Spleen (tissue), 11 donors: ENCODE measurements around the gene MOB3B. TPM values are rescaled to one million over a fixed set of nuclear protein-coding genes. Genes with fewer than 3 reads are reported as not detected.

Experiments
- DNase-seq: peaks from one replicate; pipeline ENCODE4 v3.0.0-alpha.2; 2020
- H3K27ac ChIP-seq, 8 donors: fragments of 200-600 bp; sonication (generic) in 7 of 8; 1 replicate in 4 of 8; 2 replicates in 4 of 8; pipeline versions ENCODE4 v1.5.0 to v1.8.0; 2016 to 2021; ENCODE audit warnings: inconsistent platforms in 4 of 8, mild to moderate bottlenecking in 4 of 8, moderate library complexity in 1 of 8
- H3K27me3 ChIP-seq, 7 donors: fragments of 200-600 bp; sonication (generic) in 6 of 7; replicated peaks in 1 of 7; 1 replicate in 4 of 7; 2 replicates in 3 of 7; pipeline versions ENCODE4 v1.5.0 to v1.8.0; 2016 to 2021; ENCODE audit warnings: inconsistent platforms in 3 of 7, mild to moderate bottlenecking in 1 of 7
- H3K36me3 ChIP-seq, 6 donors: fragments of 200-600 bp; sonication (generic) in 5 of 6; 1 replicate in 4 of 6; 2 replicates in 2 of 6; pipeline versions ENCODE4 v1.5.0 to v1.8.0; 2016 to 2021; ENCODE audit warnings: inconsistent platforms in 2 of 6
- H3K4me1 ChIP-seq, 6 donors: fragments of 200-600 bp; sonication (generic) in 5 of 6; 1 replicate in 3 of 6; 2 replicates in 3 of 6; pipeline versions ENCODE4 v1.5.0 to v1.8.0; 2016 to 2021; ENCODE audit warnings: inconsistent platforms in 3 of 6
- H3K4me3 ChIP-seq, 8 donors: fragments of 200-600 bp; sonication (generic) in 7 of 8; 1 replicate in 4 of 8; 2 replicates in 4 of 8; pipeline versions ENCODE4 v1.5.0 to v1.8.0; 2016 to 2021; ENCODE audit warnings: inconsistent platforms in 4 of 8, mild to moderate bottlenecking in 4 of 8, moderate library complexity in 2 of 8
- H3K9me3 ChIP-seq, 8 donors: fragments of 200-600 bp; sonication (generic) in 7 of 8; 1 replicate in 4 of 8; 2 replicates in 4 of 8; pipeline versions ENCODE4 v1.5.0 to v1.8.0; 2016 to 2021; ENCODE audit warnings: inconsistent platforms in 4 of 8
- CTCF ChIP-seq, 11 experiments: fragments of 200-600 bp in 7 of 11; fragments of 450-650 bp in 4 of 11; sonication (generic) in 4 of 11; IDR thresholded peaks in 8 of 11; conservative IDR thresholded peaks in 3 of 11; 1 replicate in 7 of 11; 2 replicates in 4 of 11; pipeline versions ENCODE4 v1.4.0 to v1.8.0; 2016 to 2021; ENCODE audit warnings: antibody characterized with exemption in 11 of 11, inconsistent platforms in 4 of 11, mild to moderate bottlenecking in 1 of 11
- POLR2A ChIP-seq, 3 donors: fragments of 450-650 bp; IDR thresholded peaks; one replicate each; pipeline ENCODE4 v1.5.1; 2017; ENCODE audit warnings: antibody characterized with exemption in 3 of 3, mild to moderate bottlenecking in 1 of 3
- POLR2AphosphoS5 ChIP-seq, 3 donors: sonication (generic); formaldehyde crosslinking; IDR thresholded peaks; one replicate each; pipeline ENCODE4 v1.5.1; 2017; ENCODE audit warnings: antibody characterized with exemption in 3 of 3
- WGBS, 5 donors: extraction: QIAGEN DNeasy Blood & Tissue Kit in 3 of 5; methylation state at CpG; one replicate each; pipeline versions ENCODE4 v1.1.5 to v1.1.7; 2013 to 2018; 5-methylcytosine and 5-hydroxymethylcytosine counted together
- intact Hi-C: fragments of 100-400 bp; cut with DNase I; formaldehyde crosslinking; loops from one replicate; pipeline ENCODE4 v1.15.0; 2023; ENCODE audit warnings: low total_unique reads
- polyA plus RNA-seq, 3 donors: library from polyadenylated mRNA; stranded (reverse); fragments of 200-250 nt; gene quantifications; one replicate each; pipeline ENCODE4 v1.2.1, GENCODE V29; 2013
- total RNA-seq, 7 donors: library from RNA; depleted of rRNA in 3 of 7; stranded (reverse); fragments of >200 nt in 3 of 7; fragmentation: NEBNext Ultra II Directional in 4 of 7; extraction: Animal tissue kit (Norgen Biotek cat#: 25700) in 4 of 7; gene quantifications; one replicate each; pipeline versions ENCODE4 v1.1.0 to v1.2.1, GENCODE V29; 2016 to 2021
- donor health status: healthy with polysubstance abuse.
- donor health status: DM: no; HTN: no; CAD: no; lungs with moderate emphysema.
- donor health status: DM: no; HTN: no; CAD: no.
- donor health status: Bipolar disorder and iron deficiency.
- donor health status: healthy.
- donor health status: DM: no; HTN: no; CAD: no.
- donor health status: DM: yes; HTN: yes; CAD: no.

The MOB3B gene
- total and polyA plus RNA-seq, 10 donors: 9.4 to 27.7 (median 19.9) TPM

- Histone ChIP-seq H3K9me3 (no peaks in the 10 kb centered on the region), H3K4me3 (no peak overlapping the region), H3K27ac (no peak overlapping the region), H3K4me1 (peaks cover 4 to 6% (median 5%) of the 10 kb centered on the region in 6 donors), H3K27me3 (no peaks in the 10 kb centered on the region), H3K36me3 (peaks cover 0 to 53% (median 2%) of the 10 kb centered on the region in 6 donors)
- TF ChIP-seq CTCF (IDR thresholded peaks at IDR 0.05 in 8 of 11, conservative IDR thresholded peaks at IDR 0.05 in 3 of 11) (no peak), POLR2AphosphoS5 (IDR thresholded peaks at IDR 0.05) (no peak), POLR2A (IDR thresholded peaks at IDR 0.05) (no peak)
- intact Hi-C loops: no loop called here
- DNase-seq: no peak
- 82 to 88% (median 84%) methylated on average over 3 of the region's 3 CpGs for WGBS, 5 donors
Measured at GRCh38 chr9:27328483-27328882, 201.1 kb downstream of the MOB3B start.

- Histone ChIP-seq H3K27ac (no peak overlapping the region), H3K9me3 (no peaks in the 10 kb centered on the region), H3K4me1 (no peaks in the 10 kb centered on the region), H3K36me3 (no peaks in the 10 kb centered on the region), H3K4me3 (no peak overlapping the region), H3K27me3 (no peaks in the 10 kb centered on the region)
- TF ChIP-seq POLR2AphosphoS5 (IDR thresholded peaks at IDR 0.05) (no peak), CTCF (IDR thresholded peaks at IDR 0.05 in 8 of 11, conservative IDR thresholded peaks at IDR 0.05 in 3 of 11) (no peak), POLR2A (IDR thresholded peaks at IDR 0.05) (no peak)
- 88 to 98% (median 92%) methylated on average over 2 of the region's 2 CpGs for WGBS, 5 donors
- intact Hi-C loops: no loop called here
- no peak for DNase-seq
Measured at GRCh38 chr9:27311184-27311583, 218.4 kb downstream of the MOB3B start.

- no peaks in the 10 kb centered on the region for H3K4me1 ChIP-seq
- intact Hi-C loops: no loop called here
- no peak for TF ChIP-seq POLR2A (IDR thresholded peaks at IDR 0.05)
- TF ChIP-seq POLR2AphosphoS5 (IDR thresholded peaks at IDR 0.05): no peak
- no peak for TF ChIP-seq CTCF (IDR thresholded peaks at IDR 0.05 in 8 of 11, conservative IDR thresholded peaks at IDR 0.05 in 3 of 11)
- no peaks in the 10 kb centered on the region for H3K27me3 ChIP-seq
- no peak overlapping the region for H3K27ac ChIP-seq
- no peaks in the 10 kb centered on the region for H3K9me3 ChIP-seq
- DNase-seq: no peak
- 70 to 78% (median 72%) methylated on average over 2 of the region's 2 CpGs for WGBS, 5 donors
- no peaks in the 10 kb centered on the region for H3K36me3 ChIP-seq
- H3K4me3 ChIP-seq: no peak overlapping the region
Measured at GRCh38 chr9:27310582-27310981, 219.0 kb downstream of the MOB3B start.

- intact Hi-C loops: no loop called here
- Histone ChIP-seq H3K4me1 (no peaks in the 10 kb centered on the region), H3K9me3 (no peaks in the 10 kb centered on the region), H3K27ac (no peak overlapping the region), H3K4me3 (no peak overlapping the region), H3K27me3 (no peaks in the 10 kb centered on the region), H3K36me3 (no peaks in the 10 kb centered on the region)
- DNase-seq: no peak
- WGBS, 5 donors: 71 to 89% (median 84%) methylated on average over 4 of the region's 4 CpGs
- TF ChIP-seq POLR2A (IDR thresholded peaks at IDR 0.05) (no peak), POLR2AphosphoS5 (IDR thresholded peaks at IDR 0.05) (no peak), CTCF (IDR thresholded peaks at IDR 0.05 in 8 of 11, conservative IDR thresholded peaks at IDR 0.05 in 3 of 11) (no peak)
Measured at GRCh38 chr9:27308691-27309390, 220.8 kb downstream of the MOB3B start.
